HG02852 (cell line): ENCODE data around the gene RNF208.

ENCODE experiments used
- ATAC-seq: cut with Tn5 transposase; IDR thresholded peaks from one replicate; pipeline ENCODE4 v1.9.1; 2021; ENCODE audit warnings: mild to moderate bottlenecking, moderate library complexity; ENCODE audit not compliant: unreplicated experiment

Gene RNF208

DNA sequence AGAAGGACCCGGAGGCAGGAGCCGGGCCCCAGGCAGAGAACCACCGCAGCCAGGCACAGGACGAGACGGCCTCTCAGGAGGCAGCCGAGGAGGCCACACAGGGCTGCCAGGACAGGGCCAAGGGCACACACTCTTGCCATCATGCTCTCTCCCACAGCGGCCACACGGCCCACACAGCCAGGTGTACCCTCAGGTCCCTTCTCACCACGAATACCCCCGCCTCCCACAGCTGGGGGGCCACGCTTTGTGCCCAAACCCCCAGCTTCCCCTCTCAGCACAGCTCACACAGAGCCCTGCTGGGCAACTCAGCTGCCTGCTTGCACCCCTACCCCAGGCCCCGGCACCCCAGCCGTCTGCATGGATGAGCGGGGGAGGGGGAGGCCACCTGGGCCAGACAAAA is 28.3 kb downstream of the RNF208 start:
- no peak for ATAC-seq

DNA sequence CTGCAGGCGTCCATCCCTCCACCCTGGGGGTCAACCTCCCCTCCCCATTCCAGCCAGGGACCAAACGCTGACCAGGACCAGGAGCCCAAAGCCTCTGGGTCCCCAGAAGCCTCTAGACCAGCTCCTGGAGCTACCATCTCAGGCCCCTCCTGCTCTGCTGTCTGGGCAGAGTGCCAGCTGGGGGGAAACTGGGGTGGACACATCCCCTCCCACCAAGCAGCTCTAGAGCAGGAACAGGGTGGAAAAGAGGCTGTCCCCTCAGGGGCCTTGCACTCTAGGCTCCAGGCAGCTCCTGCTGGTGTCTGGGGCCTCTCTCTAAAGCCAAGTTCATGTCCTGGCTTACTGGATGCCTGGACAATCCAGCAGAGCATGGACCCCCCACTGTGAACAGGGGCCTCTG is 29.2 kb downstream of the RNF208 start:
- ATAC-seq: no peak

GRCh38 chr9:137192448-137192780 is 29.6 kb downstream of the RNF208 start:
- ATAC-seq: no peak

GRCh38 chr9:137191691-137192447 is 30.2 kb downstream of the RNF208 start:
- no peak for ATAC-seq

- ATAC-seq: no peak
Observed at GRCh38 chr9:137191245-137191644, 30.8 kb downstream of the RNF208 start.

- no peak for ATAC-seq
Observed at GRCh38 chr9:137190315-137190856, 31.7 kb downstream of the RNF208 start.

GRCh38 chr9:137189297-137190295 is 32.4 kb downstream of the RNF208 start:
- ATAC-seq: no peak

- peak; percentile 80 for ATAC-seq
Observed at GRCh38 chr9:137188490-137189296, 33.3 kb downstream of the RNF208 start, which contains the start of the genes ANAPC2 and SSNA1. TSS of gene ANAPC2 (minus strand) at chr9:137188560. CDS start at chr9:137188532, 28 bp downstream. TSS of gene SSNA1 (plus strand) at chr9:137188676. CDS start at chr9:137188727, 51 bp downstream.

DNA sequence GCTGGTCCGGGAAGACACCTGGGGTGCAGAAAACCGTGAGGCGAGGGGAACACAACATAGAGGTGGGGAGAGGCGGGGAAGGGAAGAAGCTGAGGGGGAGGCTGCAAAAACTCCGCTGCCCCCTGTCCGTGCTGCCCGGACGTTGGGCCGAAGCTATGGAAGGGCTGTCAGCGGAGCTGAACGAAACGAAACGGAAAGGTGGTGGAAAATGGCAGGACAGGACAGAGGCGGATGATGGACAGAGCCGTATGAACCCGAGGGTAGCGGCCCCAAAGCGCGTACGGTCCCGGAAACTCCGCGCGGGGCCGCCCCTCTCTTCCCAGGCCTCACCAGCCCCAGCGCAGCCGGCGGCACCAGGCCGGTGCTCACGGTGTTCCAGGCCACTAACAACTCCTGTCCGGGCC is 34.0 kb downstream of the RNF208 start:
- no peak for ATAC-seq

DNA sequence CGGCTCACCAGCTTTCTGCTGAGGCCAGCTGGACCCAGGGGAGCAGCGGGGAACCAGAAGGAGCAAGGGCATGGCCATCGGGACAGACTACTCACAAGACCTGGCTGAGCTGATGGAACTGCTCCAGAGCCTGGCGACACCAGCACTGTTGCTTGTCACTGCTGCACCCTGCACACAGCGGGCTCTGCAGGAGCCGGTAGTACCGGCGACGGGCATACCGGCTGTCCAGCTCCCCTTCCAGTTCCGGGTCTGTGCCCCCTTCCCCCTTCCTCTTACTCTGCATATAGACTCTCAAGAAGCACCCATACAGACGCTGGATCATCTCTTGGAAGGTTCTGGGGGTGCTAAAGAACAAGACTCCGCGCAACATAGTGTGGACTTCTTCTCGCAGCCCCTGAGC is 34.7 kb downstream of the RNF208 start:
- ATAC-seq: no peak

DNA sequence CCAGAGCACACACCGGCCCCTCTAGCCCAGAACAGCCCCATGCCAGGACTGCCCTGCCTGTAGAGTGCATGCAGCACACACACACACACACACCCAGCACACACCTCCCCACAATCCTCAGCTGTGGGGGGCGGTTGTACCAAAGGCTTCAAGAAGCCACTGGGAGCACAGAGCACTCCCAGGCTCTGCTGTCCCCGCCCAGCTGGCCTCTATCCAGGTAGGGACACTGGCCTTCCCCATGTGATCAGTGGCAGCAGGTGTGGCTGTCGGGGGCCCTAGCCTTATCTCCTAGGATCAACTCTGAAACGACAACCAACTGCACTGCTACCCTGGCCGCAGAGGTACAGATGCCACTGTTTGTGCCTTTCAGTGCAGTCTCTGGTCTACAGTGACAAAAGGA is 35.7 kb downstream of the RNF208 start:
- ATAC-seq: no peak

- no peak for ATAC-seq
Observed at GRCh38 chr9:137185921-137186320, 36.1 kb downstream of the RNF208 start.

DNA sequence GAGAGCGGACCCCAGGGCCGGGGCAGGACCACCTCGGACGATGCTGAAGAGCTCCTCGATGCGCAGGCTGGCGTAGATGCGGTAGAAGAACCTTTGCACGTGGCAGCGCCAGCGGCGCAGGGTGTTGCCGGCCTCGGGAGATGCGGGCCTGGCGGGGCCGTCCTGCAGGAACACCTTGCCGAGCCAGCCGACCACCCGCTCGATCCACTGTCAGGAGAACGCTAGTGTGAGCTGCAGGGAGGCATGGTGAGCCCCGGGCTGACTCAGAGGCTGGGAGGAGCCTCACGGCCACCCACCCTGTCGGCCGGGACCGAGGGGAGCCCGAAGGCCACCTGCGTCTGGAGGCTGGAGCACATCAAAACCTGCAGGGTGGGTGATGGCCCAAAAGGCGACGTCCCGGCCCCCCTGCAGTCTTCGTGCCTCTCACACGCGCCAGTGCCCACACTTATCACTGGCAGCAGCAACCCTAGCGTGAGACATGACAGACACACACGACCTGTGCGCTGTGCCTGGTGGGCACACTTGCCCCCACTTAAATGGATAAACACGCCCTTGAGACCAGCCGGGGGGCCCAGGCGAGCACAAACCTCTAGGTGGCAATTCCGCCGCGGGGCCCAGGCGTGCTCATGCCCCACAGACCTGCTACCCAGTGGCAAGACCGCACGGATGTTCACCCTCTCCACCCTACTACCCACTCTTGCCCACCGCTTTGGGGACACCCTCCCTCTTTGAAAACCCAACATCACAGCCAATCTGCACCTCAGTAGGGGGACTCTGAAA is 37.0 kb downstream of the RNF208 start:
- no peak for ATAC-seq

DNA sequence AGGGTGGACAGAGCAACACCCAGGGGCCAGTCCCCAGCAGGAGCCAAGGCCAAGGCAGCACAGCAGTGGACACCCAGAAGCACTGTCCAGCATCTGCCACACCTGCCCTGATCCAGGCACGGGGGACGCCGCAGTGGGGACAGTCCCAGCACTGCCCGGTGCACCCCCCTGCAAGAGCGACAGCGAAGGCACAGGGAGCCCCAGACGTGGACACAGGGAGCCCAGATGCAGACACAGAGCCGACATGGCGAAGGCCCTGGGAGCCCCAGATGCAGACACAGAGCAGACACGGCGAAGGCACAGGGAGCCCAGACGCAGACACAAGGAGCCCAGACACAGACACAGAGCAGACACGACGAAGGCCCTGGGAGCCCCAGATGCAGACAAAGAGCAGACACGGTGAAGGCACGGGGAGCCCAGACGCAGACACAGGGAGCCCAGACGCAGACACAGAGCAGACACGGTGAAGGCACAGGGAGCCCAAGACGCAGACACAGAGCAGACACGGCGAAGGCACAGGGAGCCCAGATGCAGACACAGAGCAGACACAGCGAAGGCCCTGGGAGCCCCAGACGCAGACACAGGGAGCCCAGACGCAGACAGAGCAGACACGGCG is 38.0 kb downstream of the RNF208 start:
- ATAC-seq: no peak

GRCh38 chr9:137182836-137183235 is 39.2 kb downstream of the RNF208 start:
- no peak for ATAC-seq

DNA sequence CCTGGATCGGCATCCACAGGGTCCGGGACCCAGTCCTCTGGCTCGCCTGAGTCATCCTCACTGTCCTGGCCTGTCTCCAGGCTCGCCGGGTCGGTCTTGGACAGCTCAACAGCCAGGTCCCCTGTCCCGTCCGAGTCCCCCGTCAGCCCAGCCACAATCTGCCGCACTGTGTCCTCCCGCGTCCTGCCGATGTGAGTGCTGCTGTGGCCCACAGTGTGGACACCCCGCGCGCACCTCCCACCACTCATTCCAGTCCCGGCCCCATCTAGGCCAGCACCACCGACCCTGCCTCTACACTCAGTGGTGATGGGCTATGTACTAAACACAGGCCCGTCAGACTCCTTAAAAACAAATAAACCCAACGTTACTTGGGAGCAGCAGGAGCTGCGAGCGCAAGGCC is 40.4 kb downstream of the RNF208 start:
- no peak for ATAC-seq

DNA sequence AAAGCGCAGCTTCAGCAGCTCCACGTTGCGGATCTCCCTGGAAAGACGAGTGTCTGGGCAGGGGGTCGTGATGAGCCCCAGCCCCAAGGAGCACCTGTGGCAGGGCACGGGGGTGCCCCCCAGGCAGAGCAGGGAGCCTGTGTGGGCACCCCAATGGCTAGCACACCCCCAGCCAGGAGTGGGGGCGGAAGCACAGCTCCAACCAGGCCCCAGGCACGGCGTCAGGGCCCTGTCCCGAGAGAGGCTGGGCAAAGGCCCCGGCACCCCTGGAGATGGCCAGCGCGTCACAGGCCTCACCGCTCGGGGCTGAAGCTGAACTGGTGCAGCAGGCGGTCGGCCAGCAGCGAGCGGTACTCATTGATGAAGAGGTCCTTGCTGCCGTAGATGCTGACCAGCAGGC is 41.5 kb downstream of the RNF208 start:
- ATAC-seq: no peak

DNA sequence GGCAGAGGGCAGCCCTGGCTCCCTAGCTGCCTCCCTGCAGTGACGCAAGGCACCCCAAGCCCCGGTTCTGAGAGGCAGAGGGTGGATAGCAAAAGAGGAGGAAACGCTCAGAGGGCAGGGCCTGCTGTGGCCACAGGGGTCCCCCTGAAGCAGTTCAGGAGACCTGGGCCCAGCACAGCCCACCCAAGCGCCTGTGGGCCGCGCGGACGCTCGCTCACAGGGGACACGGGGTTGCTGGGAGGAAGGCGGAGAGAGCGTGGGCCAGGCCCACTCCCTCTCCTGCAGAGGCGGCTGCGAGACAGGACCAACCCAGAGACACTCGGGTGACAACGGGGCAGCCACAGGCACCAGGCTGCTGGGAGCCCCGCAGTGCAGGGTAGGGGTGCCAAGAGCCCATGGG is 42.3 kb downstream of the RNF208 start:
- ATAC-seq: no peak

DNA sequence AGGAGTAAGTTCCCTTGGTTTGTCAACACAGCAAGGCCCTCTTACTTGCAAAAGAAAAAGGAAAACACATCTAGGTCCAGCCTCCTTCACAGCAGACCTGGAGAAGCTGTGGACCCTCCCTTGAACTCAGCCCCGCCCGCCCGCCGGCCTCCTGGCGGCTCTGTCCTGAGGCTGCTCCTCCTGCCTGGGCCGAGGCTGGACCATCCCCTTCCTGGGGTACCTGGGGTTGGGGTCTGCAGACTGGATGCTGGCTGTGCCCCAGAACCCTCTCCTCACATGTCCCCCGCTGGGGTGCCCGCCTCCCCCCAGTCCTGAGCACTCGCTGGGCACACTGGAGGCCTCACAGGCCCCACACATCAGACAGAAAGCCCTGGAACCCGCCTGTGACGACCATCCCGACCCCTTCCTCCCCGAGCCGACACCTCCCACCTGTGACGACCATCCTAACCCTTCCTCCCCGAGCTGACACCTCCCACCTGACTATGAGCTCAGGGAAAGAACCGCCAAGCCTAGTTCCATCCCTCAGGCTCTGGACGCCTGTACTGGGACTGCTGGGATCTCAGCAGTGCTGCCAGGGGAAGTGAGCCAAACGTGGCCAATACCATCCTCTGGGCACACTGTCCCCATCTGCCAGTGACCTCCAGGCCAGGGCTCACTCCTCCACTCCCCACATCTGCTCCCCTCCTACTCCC is 43.0 kb downstream of the RNF208 start:
- no peak for ATAC-seq
